Stomach (tissue), 9 donors: ENCODE measurements around the gene MEGF6. TPM values are rescaled to one million over a fixed set of nuclear protein-coding genes. Genes with fewer than 3 reads are reported as not detected.

ENCODE experiments used
- DNase-seq, 2 donors: peaks; one replicate each; pipeline versions ENCODE4 v3.0.0 to v3.0.0-alpha.2; 2013 to 2019
- H3K27ac ChIP-seq, 5 donors: fragments of 200-600 bp in 4 of 5; sonication (generic) in 4 of 5; one replicate each; pipeline ENCODE4 v1.5.1; 2013 to 2019; ENCODE audit warnings: mild to moderate bottlenecking in 1 of 5, moderate library complexity in 1 of 5
- H3K27me3 ChIP-seq, 3 donors: fragments of 200-600 bp; sonication (generic); one replicate each; pipeline ENCODE4 v1.5.1; 2017 to 2019; ENCODE audit warnings: mixed run types in 1 of 3
- H3K36me3 ChIP-seq, 4 donors: fragments of 200-600 bp; sonication (generic); 1 replicate in 3 of 4; 2 replicates in 1 of 4; pipeline ENCODE4 v1.5.1; 2016 to 2019
- H3K4me1 ChIP-seq, 4 donors: fragments of 200-600 bp; sonication (generic); one replicate each; pipeline ENCODE4 v1.5.1; 2016 to 2019
- H3K4me3 ChIP-seq, 4 donors: fragments of 200-600 bp; sonication (generic) in 3 of 4; one replicate each; pipeline ENCODE4 v1.5.1; 2016 to 2019; ENCODE audit warnings: mild to moderate bottlenecking in 1 of 4
- H3K9me3 ChIP-seq, 4 donors: fragments of 200-600 bp; sonication (generic); one replicate each; pipeline ENCODE4 v1.5.1; 2016 to 2019
- EP300 ChIP-seq: sonication (generic); formaldehyde crosslinking; IDR thresholded peaks from one replicate; pipeline ENCODE4 v1.6.1; 2017; ENCODE audit warnings: antibody characterized with exemption
- POLR2A ChIP-seq, 4 donors: fragments of 450-650 bp; IDR thresholded peaks; one replicate each; pipeline ENCODE4 v1.6.1; 2016; ENCODE audit warnings: antibody characterized with exemption in 4 of 4, control low read depth in 2 of 4, mild to moderate bottlenecking in 1 of 4, moderate library complexity in 1 of 4
- POLR2AphosphoS5 ChIP-seq, 3 donors: sonication (generic); formaldehyde crosslinking; IDR thresholded peaks; one replicate each; pipeline ENCODE4 v1.6.1; 2016; ENCODE audit warnings: antibody characterized with exemption in 3 of 3
- WGBS, 5 donors: extraction: QIAGEN DNeasy Blood & Tissue Kit in 3 of 5; methylation state at CpG; one replicate each; pipeline versions ENCODE4 v1.1.5 to v1.1.7; 2013 to 2018; 5-methylcytosine and 5-hydroxymethylcytosine counted together
- intact Hi-C: fragments of 100-400 bp; cut with DNase I; formaldehyde crosslinking; loops from one replicate; pipeline ENCODE4 v1.15.1; 2023; ENCODE audit warnings: low total_unique reads
- polyA plus RNA-seq, 3 donors: library from polyadenylated mRNA; stranded (reverse); fragments of 200-250 nt; gene quantifications; one replicate each; pipeline ENCODE4 v1.2.3, GENCODE V29; 2013
- total RNA-seq, 5 donors: library from RNA; depleted of rRNA; stranded (reverse); fragments of >200 nt; gene quantifications; one replicate each; pipeline versions ENCODE4 v1.1.0 to v1.2.3, GENCODE V29; 2014 to 2016
- TF ChIP-seq, protein P1 (sequence below), 7 experiments: fragments of 450-650 bp in 4 of 7; fragments of 200-600 bp in 3 of 7; sonication (generic) in 3 of 7; IDR thresholded peaks; one replicate each; pipeline ENCODE4 v1.5.1; 2016 to 2019; ENCODE audit warnings: antibody characterized with exemption in 7 of 7, control low read depth in 2 of 7, mild to moderate bottlenecking in 1 of 7
- donor health status: healthy with polysubstance abuse.
- donor health status: Bipolar disorder and iron deficiency.
- donor health status: healthy.

The MEGF6 gene
- total and polyA plus RNA-seq, 8 donors = 2.6 to 57.2 (median 26.7) TPM

DNA sequence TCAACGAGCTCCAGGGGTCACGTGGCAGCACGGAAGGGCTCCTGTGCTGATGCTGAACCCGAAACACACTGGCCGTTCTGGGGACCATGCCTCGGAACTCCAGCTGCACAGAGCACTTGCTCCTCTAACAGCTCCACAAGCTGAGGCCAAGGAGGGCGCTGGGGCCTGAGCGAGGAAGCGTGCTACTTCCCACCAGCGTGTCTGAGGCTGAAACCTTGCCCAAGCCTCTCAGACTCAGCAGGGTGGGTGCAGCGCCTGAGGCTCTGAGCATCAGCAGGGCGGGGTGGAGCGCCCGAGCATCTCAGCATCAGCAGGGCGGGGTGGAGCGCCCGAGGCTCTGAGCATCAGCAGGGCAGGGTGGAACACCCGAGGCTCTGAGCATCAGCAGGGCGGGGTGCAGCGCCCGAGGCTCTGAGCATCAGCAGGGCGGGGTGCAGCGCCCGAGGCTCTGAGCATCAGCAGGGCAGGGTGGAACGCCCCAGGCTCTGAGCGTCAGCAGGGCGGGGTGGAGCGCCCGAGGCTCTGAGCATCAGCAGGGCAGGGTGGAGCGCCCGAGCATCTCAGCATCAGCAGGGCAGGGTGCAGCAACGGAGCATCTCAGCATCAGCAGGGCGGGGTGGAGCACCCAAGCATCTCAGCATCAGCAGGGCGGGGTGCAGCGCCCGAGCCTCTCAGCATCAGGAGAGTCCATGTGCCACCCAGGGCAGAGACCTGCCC is 29.0 kb upstream of the MEGF6 start:
- H3K36me3 ChIP-seq = peaks cover 20 to 92% (median 92%) of the 10 kb centered on the region in 4 donors
- no peaks in the 10 kb centered on the region for H3K4me1 ChIP-seq
- no peaks in the 10 kb centered on the region for H3K27me3 ChIP-seq
- H3K27ac ChIP-seq = no peak overlapping the region
- no peak for DNase-seq
- no peak overlapping the region for H3K4me3 ChIP-seq
- H3K9me3 ChIP-seq = no peaks in the 10 kb centered on the region
- TF ChIP-seq EP300 (no peak), POLR2AphosphoS5 (IDR thresholded peaks at IDR 0.05) (no peak), POLR2A (IDR thresholded peaks at IDR 0.05) (no peak)
- TF ChIP-seq, protein P1, sequence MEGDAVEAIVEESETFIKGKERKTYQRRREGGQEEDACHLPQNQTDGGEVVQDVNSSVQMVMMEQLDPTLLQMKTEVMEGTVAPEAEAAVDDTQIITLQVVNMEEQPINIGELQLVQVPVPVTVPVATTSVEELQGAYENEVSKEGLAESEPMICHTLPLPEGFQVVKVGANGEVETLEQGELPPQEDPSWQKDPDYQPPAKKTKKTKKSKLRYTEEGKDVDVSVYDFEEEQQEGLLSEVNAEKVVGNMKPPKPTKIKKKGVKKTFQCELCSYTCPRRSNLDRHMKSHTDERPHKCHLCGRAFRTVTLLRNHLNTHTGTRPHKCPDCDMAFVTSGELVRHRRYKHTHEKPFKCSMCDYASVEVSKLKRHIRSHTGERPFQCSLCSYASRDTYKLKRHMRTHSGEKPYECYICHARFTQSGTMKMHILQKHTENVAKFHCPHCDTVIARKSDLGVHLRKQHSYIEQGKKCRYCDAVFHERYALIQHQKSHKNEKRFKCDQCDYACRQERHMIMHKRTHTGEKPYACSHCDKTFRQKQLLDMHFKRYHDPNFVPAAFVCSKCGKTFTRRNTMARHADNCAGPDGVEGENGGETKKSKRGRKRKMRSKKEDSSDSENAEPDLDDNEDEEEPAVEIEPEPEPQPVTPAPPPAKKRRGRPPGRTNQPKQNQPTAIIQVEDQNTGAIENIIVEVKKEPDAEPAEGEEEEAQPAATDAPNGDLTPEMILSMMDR (IDR thresholded peaks at IDR 0.05) = no peak
- 83 to 94% (median 88%) methylated on average over 7 to 36 of the region's 36 CpGs for WGBS, 5 donors
- intact Hi-C loops = no loop called here

DNA sequence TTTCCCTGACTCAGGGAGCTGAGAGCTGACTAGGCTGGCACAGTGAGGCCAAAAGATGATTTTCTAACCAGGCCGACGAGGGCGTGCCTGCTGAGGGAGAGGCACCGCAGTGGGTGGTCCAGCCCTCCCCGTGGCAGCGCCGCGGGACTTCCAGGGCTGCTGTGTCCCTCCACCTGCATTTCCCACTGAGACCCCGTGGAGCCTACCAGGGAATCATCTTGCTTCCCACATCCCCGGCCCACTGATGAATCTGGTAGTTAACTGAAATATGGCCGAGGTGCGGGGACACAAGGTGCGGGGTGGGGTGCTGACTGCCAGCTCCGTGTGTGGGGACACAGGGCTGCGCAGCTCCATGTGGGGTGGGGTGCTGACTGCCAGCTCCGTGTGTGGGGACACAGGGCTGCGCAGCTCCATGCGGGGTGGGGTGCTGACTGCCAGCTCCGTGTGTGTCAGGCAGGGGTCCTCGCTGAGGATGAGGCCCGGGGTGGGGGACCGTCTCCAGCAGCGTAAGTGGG is 28.1 kb upstream of the MEGF6 start:
- Histone ChIP-seq H3K4me3 (no peak overlapping the region), H3K27ac (no peak overlapping the region), H3K27me3 (no peaks in the 10 kb centered on the region), H3K36me3 (peaks cover 27 to 92% (median 92%) of the 10 kb centered on the region in 4 donors), H3K9me3 (no peaks in the 10 kb centered on the region), H3K4me1 (no peaks in the 10 kb centered on the region)
- WGBS, 5 donors = 90 to 95% (median 95%) methylated on average over 10 to 23 of the region's 23 CpGs
- no peak for TF ChIP-seq POLR2AphosphoS5 (IDR thresholded peaks at IDR 0.05)
- TF ChIP-seq, protein P1 (IDR thresholded peaks at IDR 0.05) = no peak
- TF ChIP-seq POLR2A (IDR thresholded peaks at IDR 0.05) = no peak
- TF ChIP-seq EP300 = no peak
- intact Hi-C loops = no loop called here
- no peak for DNase-seq

DNA sequence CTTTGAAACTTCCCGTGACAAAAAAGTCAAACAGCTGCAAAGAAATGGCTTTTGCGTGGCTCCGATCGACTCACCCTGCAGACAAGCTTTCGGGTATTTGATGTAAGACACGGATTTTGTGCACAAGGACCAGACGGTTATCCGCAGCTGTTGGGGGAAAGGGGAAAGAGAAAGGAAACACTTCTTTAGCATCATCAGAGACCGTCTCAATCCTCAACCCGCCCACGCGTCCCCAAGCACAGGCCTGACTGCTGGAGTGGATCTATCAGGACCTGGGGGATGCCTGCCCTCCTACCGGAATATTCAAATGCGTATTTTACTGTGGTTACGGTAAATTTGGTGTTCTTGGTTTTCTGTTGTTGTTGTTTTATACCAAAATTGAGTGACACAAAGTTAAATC is 27.4 kb upstream of the MEGF6 start:
- no peak for DNase-seq
- WGBS, 5 donors = 90 to 99% (median 95%) methylated on average over 15 of the region's 15 CpGs
- no peaks in the 10 kb centered on the region for H3K4me1 ChIP-seq
- TF ChIP-seq POLR2AphosphoS5 (IDR thresholded peaks at IDR 0.05) (no peak), EP300 (no peak), POLR2A (IDR thresholded peaks at IDR 0.05) (no peak)
- TF ChIP-seq, protein P1 (IDR thresholded peaks at IDR 0.05) = no peak
- H3K27ac ChIP-seq = no peak overlapping the region
- no peaks in the 10 kb centered on the region for H3K27me3 ChIP-seq
- H3K9me3 ChIP-seq = no peaks in the 10 kb centered on the region
- no peak overlapping the region for H3K4me3 ChIP-seq
- intact Hi-C loops = no loop called here
- H3K36me3 ChIP-seq = peaks cover 35 to 97% (median 96%) of the 10 kb centered on the region in 4 donors

DNA sequence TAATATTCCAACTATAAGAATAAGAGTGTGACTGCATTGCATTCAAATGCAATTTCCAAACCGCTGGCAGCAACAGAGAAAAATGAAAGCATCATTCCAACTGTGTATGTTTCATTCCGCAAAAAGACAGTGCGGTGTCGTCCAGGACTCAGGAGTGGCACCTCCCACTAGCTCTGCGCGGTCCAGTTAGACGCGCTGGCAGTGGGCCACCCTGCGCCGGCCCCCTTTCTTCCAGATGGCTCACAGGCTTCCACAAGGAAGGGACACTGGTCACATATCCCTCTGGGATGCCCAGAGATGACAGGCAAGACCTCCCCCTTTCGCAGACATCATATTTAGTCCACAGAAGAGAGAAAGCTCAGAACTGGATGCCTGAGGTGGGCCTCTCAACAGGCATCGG is 26.7 kb upstream of the MEGF6 start:
- no peak for DNase-seq
- no peaks in the 10 kb centered on the region for H3K9me3 ChIP-seq
- 88 to 97% (median 94%) methylated on average over 12 of the region's 12 CpGs for whole genome bisulfite sequencing, 5 donors
- no peaks in the 10 kb centered on the region for H3K4me1 ChIP-seq
- intact Hi-C loops = no loop called here
- H3K36me3 ChIP-seq = peaks cover 36 to 100% (median 99%) of the 10 kb centered on the region in 4 donors
- TF ChIP-seq EP300 = no peak
- TF ChIP-seq, protein P1 (IDR thresholded peaks at IDR 0.05) = no peak
- TF ChIP-seq POLR2AphosphoS5 (IDR thresholded peaks at IDR 0.05) = no peak
- no peak for TF ChIP-seq POLR2A (IDR thresholded peaks at IDR 0.05)
- H3K27me3 ChIP-seq = no peaks in the 10 kb centered on the region
- no peak overlapping the region for H3K27ac ChIP-seq
- no peak overlapping the region for H3K4me3 ChIP-seq
